ENCODE results near the gene SLC35F1.

Gene SLC35F1

GRCh38 chr6:118203545-118203944 is 296.5 kb downstream of the SLC35F1 start:
- DNase-seq, result no peak

GRCh38 chr6:118206221-118206620 is 299.2 kb downstream of the SLC35F1 start:
- no peak for DNase-seq

GRCh38 chr6:118207947-118208346 is 300.9 kb downstream of the SLC35F1 start:
- peak in 1 of 2 experiments; percentile 18 for DNase-seq

DNA sequence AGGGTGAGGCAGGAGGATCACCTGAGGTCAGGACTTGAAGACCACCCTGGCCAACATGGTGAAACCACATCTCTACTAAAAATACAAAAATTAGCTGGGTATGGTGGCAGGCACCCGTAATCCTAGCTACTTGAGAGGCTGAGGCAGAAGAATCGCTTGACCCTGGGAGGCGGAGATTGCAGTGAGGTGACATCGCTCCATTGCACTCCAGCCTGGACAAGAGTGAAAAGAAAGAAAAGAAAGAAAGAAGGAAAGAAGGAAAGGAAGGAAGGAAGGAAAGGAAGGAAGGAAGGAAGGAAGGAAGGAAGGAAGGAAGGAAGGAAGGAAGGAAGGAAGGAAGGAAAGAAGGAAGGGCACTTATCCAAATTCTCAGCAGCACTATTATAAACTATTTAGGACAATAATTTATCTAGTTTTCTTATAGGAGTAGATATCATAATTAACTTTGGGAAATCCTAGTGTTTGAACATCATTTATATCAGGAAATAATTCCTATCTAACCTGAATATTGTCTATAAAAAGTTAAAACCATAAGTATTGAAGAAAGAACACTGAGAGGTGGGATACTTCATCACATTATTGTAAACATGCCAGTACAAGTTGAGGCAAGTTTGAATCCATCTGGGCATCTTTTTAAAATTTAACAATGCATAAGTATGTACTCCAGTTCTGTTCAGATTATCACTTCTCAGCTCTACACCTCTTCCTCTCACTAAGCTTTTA is 305.5 kb downstream of the SLC35F1 start:
- DNase-seq, result peak in 1 of 2 experiments; percentile 6

GRCh38 chr6:118215269-118215668 is 308.2 kb downstream of the SLC35F1 start:
- no peak for DNase-seq

- DNase-seq, result no peak
Measured at GRCh38 chr6:118216751-118217150, 309.7 kb downstream of the SLC35F1 start.

- DNase-seq, result peak in 1 of 2 experiments; percentile 29
Measured at GRCh38 chr6:118218156-118218555, 311.1 kb downstream of the SLC35F1 start.

GRCh38 chr6:118220429-118221128 is 313.5 kb downstream of the SLC35F1 start:
- DNase-seq, result no peak

- DNase-seq, result peak; percentile 64 to 76
Measured at GRCh38 chr6:118223316-118223715, 316.3 kb downstream of the SLC35F1 start.

DNA sequence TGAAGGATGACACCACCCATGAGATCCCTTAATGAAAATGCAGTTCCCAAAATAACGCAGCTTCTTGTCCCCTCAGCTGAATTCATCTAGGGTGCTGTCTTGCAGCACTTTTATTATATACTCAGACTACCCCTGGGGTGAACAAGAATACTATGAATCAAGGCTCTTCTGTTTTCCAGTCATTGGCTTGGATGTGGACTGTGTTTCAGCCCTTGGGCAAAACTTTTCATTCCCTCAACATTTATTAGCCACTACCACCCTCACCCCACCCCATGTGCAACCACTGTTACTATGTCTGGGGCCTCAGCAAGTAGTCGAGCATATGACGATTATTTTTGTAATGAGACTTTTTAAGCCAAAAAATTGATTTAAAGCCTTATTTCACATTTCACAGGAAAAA is 321.8 kb downstream of the SLC35F1 start:
- DNase-seq, result no peak

GRCh38 chr6:118240878-118241528 is 333.9 kb downstream of the SLC35F1 start:
- DNase-seq, result no peak

- no peak for DNase-seq
Measured at GRCh38 chr6:118246406-118246805, 339.3 kb downstream of the SLC35F1 start.

DNA sequence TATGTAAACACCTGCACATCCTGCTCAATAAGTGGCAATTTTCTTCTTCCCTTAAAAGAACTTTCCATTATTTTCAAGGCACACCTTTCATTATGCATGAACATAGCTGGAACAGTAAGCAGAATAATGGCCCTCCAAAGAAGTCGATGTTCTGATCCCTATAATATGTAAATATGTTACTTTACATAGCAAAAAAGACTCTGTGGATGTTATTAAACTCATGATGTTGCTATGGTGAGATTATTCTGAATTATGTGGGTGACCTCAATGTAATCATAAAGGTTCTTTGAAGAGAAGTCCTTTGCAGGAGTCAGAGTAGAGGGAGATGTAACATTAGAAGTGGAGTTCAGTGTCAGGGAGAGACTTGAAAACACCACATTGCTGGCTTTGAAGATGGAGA is 341.1 kb downstream of the SLC35F1 start:
- no peak for DNase-seq

DNA sequence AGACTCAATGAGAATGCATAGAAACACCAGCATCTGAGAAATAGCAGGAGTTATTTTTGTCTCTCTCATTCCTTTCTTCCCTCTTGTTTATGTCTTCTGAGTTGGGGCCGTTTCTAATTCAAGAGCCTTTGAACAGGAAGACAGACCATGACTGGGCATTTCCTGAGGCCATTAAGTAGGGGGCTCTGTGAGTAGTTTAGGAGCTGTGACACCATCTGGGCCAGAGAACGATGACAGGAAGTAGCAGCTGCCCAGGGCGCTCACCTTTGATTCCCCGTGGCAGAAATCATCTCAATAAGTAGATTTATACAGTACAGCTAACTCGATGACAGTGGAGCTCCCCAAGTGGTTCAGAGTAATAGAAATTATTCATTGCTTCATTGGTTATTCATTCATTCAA is 342.6 kb downstream of the SLC35F1 start:
- DNase-seq, result peak; percentile 19 to 80

- DNase-seq, result no peak
Measured at GRCh38 chr6:118252474-118252873, 345.4 kb downstream of the SLC35F1 start.

DNA sequence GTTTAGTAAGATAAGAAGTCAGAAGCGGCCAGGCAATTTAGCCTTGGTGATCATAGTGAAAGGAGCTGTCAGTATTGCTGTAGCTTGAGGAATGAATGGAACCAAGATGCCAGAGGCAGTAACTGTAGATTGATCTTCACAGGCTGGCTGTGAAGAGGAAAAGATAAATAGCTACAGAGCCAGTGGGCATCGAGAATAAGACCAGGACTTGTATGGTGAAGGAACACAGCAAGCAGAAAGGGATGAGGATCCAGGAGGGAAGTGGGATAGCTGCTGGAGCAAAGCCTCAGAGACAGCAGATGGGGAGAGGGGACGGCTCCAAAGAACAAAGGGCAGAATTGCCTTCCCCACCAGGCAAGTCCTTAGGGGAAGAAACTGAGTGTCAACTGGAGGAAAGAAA is 346.7 kb downstream of the SLC35F1 start:
- no peak for DNase-seq

- DNase-seq, result no peak
Measured at GRCh38 chr6:118260833-118261232, 353.8 kb downstream of the SLC35F1 start.

DNA sequence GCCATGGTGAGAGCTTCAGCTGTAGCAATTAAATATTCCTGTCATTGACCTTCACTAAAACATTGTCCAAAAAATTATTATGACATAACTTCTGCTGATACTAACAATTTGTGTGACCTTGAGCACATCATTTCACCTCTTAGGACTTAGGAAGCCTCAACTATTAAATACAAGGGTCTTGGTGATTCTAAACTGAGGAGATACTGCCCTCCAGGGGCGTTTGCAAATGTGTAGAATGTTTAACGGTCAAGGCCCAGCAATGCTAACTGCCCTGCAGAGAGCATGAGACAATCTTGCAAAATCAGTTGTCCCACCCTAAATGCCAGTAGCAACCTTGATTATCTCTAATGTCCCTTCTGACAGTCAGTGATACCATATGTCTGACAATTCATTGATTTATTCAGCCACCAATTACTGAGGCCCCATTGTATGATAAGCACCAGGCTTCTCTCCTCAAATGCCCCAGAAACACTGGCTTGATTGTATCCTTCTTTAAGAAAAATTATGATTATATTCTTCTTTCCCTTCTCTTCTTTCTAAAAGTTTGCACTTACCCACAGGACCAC is 356.9 kb downstream of the SLC35F1 start:
- DNase-seq, result peak; percentile 19 to 59

- no peak for DNase-seq
Measured at GRCh38 chr6:118269659-118270058, 362.6 kb downstream of the SLC35F1 start.

DNA sequence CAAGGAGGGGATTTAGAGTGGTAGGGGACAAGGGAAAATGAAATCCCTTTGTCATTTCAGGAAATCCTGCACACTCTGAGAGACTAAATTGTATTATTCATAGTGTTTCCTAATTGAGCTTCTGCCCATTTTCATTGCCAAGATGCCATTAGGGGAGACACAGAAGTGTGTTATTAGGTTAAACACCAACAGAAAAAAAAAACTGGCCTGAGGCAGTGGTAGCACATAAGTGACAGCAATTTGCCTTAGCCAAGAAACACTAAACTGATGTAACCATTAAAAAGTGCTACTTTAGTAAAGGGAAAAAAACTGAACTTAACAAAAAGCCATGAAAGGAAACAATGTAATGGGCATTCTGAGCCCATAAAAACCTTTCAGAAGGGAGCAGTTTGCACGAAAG is 370.6 kb downstream of the SLC35F1 start:
- DNase-seq, result no peak

DNA sequence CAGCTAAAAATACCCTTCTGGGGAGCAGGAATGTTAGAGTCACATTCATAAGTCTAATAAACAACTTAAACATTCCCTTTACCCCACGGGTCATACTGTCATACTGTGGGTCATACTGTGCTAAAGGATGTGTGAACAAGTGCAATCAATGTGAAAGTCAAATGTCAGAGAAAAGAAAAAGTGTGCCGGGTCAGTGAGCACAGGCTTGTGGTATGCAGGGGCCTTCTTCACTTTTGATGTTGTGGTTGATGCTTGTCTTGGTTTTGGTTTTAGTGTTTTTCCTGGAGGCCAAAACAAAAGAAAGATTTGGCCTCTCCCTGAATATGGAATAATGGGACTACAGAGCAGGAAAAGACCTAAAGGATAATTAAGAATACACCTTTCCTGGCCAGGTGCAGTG is 373.1 kb downstream of the SLC35F1 start:
- no peak for DNase-seq

- no peak for DNase-seq
Measured at GRCh38 chr6:118281291-118281690, 374.2 kb downstream of the SLC35F1 start.

DNA sequence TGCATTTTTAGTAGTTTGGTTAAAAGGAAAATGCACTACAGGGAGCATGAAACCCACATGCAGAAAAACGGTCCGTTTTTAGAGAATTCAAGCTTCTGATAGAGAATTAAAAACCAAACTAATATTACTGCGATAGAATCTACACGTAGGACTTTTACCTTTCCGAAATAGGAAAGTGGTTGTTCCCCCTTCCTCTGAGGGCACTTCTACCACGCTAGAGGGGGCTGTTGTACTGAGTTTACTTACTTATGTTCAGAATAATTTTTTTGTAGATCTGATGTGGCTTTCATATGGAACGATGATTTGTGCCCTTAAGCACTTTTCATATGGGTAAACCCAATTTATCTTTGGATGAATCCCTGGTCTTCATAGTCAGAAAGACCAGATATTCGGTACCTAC is 376.7 kb downstream of the SLC35F1 start:
- peak; percentile 15 to 71 for DNase-seq

All from NCI-H524 (cell line).